ENCODE measurements around the gene DSC3. TPM values are rescaled to one million over a fixed set of nuclear protein-coding genes. Genes with fewer than 3 reads are reported as not detected.
A peak's percentile ranks its signal among the peaks of the same experiment; 100 is the strongest.

The DSC3 gene
- polyA plus RNA-seq, 1 donor: 2.5 TPM

- peak; percentile 43 for DNase-seq
Measured at GRCh38 chr18:30971338-30971956, 71.1 kb downstream of the DSC3 start.

GRCh38 chr18:30970196-30970816 is 72.2 kb downstream of the DSC3 start:
- peak; percentile 18 for DNase-seq

- DNase-seq: no peak
Measured at GRCh38 chr18:30969670-30970170, 72.8 kb downstream of the DSC3 start.

DNA sequence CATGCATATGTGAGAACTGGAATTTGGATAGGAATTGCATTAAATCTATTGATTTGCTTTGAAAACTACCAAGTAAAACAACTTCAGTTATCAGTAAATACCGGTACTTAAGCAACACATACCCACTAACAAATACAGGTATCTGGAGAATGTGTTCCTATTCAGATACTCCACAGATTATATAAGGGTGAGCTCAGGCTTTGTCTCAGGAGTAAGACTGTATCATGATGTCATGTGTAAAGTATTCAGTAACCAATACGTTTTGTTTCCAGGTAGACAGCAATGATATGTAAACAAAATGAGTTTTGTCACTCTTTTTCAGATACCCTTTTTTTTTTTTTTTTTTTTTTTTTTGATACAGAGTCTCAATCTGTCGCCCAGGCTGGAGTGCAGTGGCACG is 74.8 kb downstream of the DSC3 start:
- no peak for DNase-seq

DNA sequence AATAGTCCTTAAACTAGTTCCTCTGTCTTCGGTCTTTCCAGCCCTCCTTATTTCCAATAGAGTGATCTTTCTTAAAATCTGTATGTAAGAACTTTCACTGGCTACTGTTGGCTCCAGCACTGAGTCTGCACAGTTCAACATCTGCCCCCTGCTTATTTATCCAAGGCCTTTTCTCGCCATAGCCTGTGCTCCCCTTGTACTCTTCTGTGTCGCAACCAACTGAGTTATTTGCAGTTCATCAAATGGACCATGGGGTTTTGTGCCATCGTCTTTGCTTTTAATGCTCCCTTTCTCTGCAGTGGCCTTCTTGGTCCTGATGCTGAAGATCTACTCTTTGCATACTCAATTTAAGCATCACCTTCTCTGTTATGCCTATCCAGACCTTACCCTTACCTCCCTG is 77.3 kb downstream of the DSC3 start:
- no peak for DNase-seq

GRCh38 chr18:30960661-30961060 is 81.9 kb downstream of the DSC3 start:
- DNase-seq: no peak

- DNase-seq: no peak
Measured at GRCh38 chr18:30957066-30957465, 85.5 kb downstream of the DSC3 start.

DNA sequence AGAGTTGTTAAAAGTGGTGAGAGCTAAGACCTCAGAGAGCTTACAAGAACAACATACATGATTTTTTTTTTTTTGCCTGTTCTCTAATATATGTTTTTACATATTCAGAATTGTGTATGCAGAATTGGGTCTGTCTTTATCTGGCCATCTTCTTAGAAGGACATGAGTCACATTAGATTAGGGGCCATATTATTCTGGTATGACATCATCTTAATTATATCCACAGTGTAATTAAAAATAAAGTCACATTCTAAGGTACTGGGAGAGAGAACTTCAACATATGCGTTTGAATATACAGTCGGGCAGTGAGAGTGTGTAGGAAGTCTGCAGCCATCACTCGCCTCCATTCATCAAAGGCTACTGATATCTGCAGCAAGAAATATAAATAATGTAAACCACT is 88.3 kb downstream of the DSC3 start:
- no peak for DNase-seq

DNA sequence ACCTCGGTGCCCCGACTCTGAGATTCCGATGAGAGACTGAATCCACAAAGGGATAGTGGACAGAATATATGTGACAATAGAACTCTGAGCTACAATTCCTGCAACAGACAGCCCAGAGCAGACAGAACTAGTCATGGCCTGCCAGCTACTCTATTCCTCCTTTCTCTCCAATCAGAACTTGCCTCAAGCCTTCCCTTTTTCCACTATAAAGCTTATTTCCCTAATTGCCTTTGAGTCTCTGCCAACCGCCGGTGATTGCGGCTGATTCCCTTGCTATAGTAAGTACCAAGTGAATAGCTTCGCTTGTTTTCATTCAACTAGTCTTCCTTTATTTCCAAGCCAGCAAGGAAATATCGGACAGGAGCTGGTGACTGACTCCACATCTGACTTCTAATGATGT is 96.8 kb downstream of the DSC3 start:
- no peak for DNase-seq

- DNase-seq: no peak
Measured at GRCh38 chr18:30944773-30945417, 97.6 kb downstream of the DSC3 start.

- DNase-seq: no peak
Measured at GRCh38 chr18:30940952-30941539, 101.5 kb downstream of the DSC3 start.

Other genes with a start within 250 kb of the DSC3 start
- gene DSC2, start 59.7 kb upstream of the DSC3 start, polyA plus RNA-seq (ENCODE audit: insufficient read length): 48.3 TPM
- gene DSC1, start 120.1 kb upstream of the DSC3 start, polyA plus RNA-seq (ENCODE audit: insufficient read length): 2.9 TPM